Spleen (tissue), 7 donors: Measurements from ENCODE around the gene AKT1.

ENCODE experiments used
- POLR2A ChIP-seq, 3 donors: fragments of 450-650 bp; IDR thresholded peaks; one replicate each; pipeline ENCODE4 v1.5.1; 2017; ENCODE audit warnings: antibody characterized with exemption in 3 of 3, mild to moderate bottlenecking in 1 of 3
- POLR2AphosphoS5 ChIP-seq, 3 donors: sonication (generic); formaldehyde crosslinking; IDR thresholded peaks; one replicate each; pipeline ENCODE4 v1.5.1; 2017; ENCODE audit warnings: antibody characterized with exemption in 3 of 3
- TF ChIP-seq, protein P1 (sequence below), 11 experiments: fragments of 200-600 bp in 7 of 11; fragments of 450-650 bp in 4 of 11; sonication (generic) in 4 of 11; IDR thresholded peaks in 8 of 11; conservative IDR thresholded peaks in 3 of 11; 1 replicate in 7 of 11; 2 replicates in 4 of 11; pipeline versions ENCODE4 v1.4.0 to v1.8.0; 2016 to 2021; ENCODE audit warnings: antibody characterized with exemption in 11 of 11, inconsistent platforms in 4 of 11, mild to moderate bottlenecking in 1 of 11
- donor health status: DM: no; HTN: no; CAD: no; lungs with moderate emphysema.
- donor health status: DM: no; HTN: no; CAD: no.
- donor health status: DM: no; HTN: no; CAD: no.

DNA sequence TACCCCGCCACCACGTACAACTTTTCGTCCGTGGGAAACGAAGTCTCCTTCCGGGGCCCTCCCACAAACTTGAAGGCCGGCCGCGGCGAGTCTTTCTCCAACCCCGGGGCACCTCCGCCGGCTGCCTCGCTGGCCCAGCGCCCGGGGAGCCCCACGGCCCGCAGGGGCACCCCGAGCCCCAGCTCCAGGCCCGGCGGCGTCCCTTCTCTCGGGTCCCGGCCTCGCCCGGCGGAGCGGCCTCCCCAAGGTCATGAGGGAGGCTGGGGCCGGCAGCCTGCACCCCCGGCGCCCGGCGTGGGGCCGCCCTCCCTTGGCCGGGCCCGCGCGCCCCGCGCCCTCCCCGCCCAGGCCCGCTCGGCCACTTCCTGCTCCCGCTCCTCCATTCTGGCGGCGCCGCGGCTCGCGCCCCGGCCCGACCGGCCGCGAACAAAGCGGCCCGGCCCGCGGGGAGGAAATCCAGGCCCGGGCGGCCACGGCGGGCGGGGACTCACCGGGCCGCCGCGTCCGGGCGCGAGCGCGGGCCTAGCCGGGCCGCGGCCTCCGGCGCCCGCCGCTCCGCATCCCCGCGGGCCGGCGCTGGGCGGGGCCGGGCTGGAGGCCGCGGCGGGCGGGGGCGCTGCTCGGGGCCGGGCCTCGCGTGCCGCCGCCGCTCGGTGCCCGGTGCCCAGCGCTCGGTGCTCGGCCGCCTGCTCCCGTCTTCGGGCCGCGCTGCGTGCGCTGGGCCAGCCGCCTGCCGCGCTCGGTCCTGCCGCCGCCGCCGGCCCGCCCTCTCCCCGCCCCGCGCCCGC, at the start of gene AKT1:
- TF ChIP-seq, protein P1, sequence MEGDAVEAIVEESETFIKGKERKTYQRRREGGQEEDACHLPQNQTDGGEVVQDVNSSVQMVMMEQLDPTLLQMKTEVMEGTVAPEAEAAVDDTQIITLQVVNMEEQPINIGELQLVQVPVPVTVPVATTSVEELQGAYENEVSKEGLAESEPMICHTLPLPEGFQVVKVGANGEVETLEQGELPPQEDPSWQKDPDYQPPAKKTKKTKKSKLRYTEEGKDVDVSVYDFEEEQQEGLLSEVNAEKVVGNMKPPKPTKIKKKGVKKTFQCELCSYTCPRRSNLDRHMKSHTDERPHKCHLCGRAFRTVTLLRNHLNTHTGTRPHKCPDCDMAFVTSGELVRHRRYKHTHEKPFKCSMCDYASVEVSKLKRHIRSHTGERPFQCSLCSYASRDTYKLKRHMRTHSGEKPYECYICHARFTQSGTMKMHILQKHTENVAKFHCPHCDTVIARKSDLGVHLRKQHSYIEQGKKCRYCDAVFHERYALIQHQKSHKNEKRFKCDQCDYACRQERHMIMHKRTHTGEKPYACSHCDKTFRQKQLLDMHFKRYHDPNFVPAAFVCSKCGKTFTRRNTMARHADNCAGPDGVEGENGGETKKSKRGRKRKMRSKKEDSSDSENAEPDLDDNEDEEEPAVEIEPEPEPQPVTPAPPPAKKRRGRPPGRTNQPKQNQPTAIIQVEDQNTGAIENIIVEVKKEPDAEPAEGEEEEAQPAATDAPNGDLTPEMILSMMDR (IDR thresholded peaks at IDR 0.05 in 8 of 11, conservative IDR thresholded peaks at IDR 0.05 in 3 of 11): no peak
- TF ChIP-seq POLR2A (IDR thresholded peaks at IDR 0.05) (no peak), POLR2AphosphoS5 (IDR thresholded peaks at IDR 0.05) (no peak)
